Activated CD4-positive, alpha-beta T cell treated with anti-CD3 and anti-CD28 coated beads, Interleukin-10, Interleukin-2, amounts not matched to agents 100 ng/mL and 50 ng/mL, durations not matched to agents 16 hours and 8 hours (primary cell): Measurements from ENCODE around the gene LRWD1.

ENCODE experiments used
- DNase-seq: peaks from one replicate; pipeline ENCODE4 v3.0.0-alpha.2; 2020

The LRWD1 gene

DNA sequence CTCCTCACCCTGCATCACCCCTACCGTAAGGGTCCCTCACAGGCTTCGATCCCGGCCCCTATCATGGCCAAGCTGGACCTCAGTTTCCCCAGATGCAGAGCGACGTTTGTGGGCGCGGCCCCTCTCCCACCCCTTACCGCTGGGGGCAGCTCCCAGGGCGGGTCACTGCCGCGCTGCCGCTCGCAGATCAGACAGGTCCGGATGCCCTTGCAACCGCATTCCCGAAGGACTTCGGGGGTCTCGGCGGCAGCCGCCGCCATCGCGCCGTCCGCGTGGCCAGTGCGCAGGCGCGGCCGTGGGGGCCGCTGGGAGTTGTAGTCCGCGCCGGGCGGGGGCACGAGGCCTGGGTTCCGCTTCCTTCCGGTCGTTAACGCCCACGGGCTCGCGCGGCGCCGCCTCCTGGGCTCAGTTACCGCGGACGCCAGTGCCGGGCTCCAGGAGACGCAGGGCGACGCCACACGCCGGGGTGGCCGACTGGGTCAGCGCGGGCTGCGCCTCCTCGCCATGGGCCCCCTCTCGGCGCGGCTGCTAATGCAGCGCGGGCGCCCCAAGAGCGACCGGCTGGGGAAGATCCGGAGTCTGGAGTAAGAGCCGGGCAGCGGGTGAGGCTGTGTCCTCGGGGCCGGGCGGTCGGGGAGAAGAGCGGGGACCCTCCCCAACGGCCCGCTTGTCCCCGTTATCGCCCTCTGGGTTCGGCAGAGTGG, at the start of gene LRWD1, which contains the start of gene ALKBH4:
Gene LRWD1, plus strand, starts transcription at position 408 of the 704 bp plus-strand sequence. Its CDS starts 97 bp downstream, at position 505.
Gene ALKBH4, minus strand, starts transcription at position 287 of the 704 bp plus-strand sequence. Its CDS starts 27 bp downstream, at position 260.
- DNase-seq, result peak; percentile 97

DNA sequence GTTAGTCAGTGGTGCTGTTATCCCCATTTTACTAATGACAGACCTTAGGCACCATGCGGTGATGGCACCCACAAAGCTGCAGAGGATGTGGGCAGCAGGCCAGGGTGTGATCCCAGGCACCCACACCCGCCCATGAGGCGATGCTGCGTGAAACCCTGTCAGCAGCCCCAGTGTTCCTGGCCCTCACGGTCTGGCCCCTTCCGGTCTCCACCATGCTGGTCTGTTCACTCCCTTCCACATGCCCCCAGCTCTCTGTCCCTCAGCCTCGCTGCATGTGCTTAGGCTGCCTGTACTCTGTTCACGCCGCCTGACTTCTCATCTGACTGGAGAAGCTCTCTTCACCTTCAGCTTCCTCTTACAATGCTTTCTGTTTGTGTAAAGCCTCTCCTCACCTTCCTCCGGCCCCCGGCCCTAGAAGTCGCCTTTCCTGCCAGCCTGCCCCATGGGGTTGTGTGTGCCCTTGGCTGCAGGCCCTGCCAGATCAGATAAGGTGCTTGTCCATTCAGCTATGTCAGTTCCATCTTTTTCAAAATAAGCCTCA, 49.0 kb upstream of the LRWD1 start:
- DNase-seq, result peak; percentile 89

DNA sequence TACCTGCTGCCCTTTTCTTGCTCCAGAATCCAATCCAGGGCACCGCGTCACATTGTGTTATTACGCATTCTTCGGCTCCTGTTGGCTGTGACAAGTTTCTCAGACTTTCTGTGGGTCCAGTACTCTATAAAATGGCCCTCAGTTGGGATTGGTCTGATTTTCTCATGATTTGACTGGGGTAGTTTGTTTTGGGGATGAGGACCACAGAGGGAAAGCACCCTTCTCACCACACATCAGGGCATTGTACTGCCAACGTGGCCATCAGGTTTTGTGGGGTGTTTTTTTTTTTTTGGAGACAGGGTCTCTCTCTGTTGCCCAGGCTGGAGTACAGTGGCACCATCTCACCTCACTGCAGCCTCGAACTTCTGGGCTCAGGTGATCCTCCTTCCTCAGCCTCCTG, 48.4 kb upstream of the LRWD1 start:
- no peak for DNase-seq

DNA sequence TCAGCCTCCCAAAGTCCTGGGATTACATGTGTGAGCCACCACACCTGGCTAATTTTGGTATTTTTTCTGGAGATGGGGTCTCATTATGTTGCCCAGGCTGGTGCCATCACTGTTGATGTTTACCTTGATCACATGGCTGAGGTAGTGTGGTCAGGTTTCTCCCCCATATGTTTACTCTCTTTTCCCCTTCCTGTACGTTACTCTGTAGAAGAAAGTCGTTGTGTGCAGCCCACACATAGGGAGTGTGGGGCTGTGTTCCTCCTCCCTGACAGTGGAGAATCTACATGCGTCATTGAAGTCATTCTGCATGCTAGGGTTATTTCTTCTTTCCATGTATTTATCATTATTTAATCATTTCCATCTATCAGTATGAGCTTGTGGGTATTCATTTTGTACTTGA, 47.7 kb upstream of the LRWD1 start:
- DNase-seq, result peak; percentile 35

DNA sequence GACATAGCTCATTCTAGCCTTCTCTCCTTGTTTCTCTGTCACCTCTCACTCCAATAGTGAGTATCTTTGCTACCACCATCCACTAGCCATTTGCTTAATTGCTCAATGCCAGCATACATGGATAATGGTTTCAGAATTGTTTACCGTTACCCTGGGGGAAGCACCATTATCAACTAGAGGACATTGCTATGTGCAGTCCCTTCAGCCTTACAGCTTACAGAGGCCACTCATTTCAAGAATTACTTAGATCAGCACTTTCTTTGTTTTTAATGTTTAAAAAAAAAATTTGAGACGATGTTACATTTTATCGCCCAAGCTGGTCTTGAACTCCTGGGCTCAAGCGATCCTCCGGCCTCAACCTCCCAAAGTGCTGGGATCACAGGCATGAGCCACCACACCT, 46.2 kb upstream of the LRWD1 start:
- DNase-seq, result no peak

DNA sequence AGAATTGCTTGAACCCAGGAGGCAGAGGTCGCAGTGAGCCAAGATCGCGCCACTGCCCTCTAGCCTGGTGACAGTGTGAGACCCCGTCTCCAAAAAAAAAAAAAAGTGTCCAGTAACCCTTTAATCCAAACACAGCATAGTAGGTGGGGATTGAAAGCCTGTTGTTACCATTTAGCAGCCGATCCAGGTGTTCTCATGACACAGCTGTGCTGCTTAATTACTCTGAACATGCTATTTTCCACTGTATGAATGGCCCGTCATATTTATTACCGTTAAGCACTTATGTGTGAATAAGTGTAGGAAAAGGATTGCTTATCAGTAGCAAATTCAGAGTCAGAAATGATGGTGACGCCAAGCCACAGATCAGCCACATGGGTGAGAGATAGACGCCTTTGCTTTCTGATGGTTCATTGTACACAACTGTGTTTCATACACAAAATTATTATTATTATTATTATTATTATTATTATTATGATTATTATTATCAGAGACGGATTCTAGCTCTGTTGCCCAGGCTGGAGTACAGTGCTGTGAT, 43.0 kb upstream of the LRWD1 start:
- no peak for DNase-seq

DNA sequence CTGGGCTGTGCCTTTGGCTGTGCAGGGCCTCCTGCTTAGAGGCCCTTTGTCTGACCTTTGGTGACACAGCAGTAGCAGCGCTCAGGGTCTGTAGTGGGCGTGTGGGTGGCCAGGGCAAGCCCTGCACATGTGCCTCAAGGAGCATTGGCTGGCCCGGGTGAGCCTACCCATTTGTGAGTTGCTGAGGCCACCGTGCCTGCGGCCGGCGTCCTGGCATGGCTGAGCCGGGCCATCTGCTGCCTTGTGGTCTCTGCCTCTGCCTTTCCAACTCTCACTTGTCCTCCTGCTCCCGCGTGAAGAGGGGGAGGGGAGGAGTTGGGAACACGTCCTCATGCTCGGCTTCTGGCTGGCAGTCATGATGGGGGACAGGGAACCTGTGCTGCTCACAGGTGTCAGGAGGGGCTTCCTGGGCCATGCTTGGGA, 40.6 kb upstream of the LRWD1 start:
- no peak for DNase-seq

DNA sequence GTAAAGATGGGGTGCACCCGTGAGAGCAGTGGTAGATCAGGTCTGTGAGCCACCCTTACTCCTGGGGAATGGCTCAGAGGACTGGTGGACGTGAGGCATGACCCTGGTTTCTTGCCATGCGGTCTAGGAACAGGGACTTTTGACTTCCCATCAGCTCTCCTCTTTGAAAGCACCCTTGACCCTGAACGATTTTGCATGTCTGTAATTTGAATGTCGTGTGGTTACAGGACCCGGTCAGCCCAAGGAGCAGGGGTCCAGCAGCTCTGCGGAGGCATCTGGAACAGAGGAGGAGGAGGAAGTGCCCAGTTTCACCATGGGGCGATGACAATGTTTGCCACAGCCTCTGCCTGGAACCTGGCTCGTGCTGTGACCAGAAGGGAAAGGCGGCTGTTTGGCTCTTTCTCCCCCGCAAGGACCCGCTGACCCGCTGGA, 40.0 kb upstream of the LRWD1 start:
- no peak for DNase-seq

DNA sequence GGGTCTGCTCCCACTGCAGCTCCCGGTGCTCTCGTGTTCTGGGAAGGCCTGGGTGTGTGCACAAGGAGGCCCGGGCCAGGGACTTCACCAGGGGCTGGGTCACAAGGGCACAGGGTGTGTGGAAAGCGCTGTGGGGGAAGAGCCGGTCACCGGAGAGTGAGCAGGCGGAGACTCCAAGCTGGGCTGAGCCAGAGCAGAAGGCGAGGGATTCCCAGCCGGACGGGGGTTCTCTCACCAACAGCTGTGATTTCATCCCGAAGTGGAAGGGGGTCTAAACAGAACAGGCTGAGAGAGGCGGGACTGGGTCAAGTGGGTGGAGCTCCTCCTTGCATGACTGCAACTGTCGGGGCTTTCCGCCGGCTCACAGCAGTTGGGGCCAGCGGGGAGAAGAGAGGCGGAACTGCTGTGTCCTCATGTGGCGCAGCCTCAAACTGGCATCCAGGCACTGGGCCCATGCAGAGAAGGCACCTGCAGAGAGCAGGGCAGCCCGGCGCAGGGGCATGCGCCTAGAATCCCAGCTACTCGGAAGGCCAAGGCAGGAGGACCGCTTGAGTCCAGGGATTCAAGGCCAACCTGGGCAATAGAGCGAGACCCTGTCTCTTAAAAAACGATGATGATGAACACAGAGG, 39.0 kb upstream of the LRWD1 start:
- DNase-seq, result peak; percentile 94

DNA sequence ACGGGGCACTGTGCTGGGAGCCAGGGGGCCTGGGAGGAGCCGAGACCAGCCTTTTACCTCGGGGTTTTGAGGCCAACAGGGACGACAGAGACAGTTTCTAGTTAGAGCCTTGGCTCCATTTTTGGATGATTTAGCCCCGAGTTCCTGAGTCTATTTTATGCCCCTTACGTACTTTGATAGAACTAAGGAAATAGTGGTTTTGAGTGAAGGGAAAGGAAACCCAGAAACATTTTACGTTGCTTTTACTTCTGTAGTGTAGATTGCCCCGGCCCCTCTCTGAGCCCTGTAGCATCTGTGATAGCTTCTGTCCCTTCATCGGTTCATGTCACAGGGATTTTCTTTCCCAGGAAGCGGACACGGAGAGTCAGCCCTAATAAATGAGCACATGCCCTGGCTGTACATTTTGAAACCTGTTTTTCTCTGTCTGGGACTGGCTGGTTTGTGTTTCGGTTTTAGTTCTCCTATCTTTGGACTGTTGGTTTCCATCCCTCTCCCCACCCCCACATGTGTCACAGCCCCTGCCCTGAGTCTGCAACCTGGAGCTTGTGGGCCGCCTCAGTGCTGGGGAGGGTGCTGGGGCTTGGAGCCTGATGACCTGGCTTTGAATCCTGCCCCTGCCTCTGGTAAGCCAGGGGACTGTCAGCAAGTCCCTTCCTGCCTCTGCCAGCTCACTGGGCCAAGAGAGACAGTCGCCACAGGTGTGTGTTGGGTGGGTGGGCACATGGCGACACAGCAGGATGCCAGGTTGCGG, 38.3 kb upstream of the LRWD1 start:
- DNase-seq, result peak; percentile 93

DNA sequence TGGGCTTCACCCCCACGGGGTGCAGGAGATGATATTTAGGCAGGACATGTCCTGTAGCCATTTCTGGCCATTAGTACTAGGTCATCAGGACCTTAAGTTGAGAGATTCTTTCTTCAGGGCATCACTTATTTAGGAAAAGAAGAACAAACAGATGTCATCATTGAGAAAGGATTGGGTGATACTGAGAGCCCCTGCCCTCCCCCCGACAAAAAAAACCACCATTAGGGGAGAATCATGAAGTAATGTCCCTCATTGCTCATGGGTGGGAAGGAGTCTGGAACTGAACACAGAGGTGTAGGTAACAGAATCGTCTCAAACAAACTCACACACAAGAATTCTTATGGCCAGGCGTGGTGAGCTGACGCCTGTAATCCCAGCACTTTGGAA, 37.8 kb upstream of the LRWD1 start:
- DNase-seq, result no peak

DNA sequence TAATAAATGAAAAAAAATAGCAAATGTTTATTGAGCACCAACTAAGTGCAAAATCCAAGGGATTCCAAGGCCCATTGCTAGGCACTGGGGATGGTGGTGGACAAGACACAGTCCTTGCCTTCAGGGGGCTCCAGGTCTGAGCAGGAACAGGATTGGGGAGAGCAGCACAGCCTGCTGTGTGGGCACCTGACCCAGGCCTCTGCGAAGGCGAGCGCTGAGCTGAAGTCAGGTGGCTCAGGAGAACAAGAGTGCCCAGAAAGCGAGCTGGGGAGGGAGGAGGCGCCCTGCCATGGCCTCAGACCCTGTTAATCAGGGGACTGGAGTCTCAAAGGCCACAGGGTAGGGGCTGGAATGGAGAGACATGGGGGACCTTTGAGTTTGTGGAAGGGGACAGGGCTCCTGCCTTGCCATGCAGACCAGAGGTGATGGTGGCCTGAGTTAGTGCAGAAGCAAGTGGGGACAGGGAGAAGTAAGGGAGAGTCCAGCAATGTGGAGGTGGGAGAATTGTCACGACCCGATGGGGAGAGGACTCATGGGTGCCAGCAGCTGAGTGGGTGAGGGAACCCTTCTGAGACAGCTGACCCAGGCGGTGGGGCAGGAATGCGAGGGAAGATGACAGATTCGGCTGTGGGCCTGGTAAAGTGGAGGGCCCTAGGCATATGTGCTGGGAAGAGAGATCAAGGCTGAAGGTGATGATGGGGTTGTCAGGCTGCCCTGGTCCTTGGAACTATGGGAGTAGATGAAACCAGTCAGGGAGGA, 35.5 kb upstream of the LRWD1 start:
- no peak for DNase-seq

DNA sequence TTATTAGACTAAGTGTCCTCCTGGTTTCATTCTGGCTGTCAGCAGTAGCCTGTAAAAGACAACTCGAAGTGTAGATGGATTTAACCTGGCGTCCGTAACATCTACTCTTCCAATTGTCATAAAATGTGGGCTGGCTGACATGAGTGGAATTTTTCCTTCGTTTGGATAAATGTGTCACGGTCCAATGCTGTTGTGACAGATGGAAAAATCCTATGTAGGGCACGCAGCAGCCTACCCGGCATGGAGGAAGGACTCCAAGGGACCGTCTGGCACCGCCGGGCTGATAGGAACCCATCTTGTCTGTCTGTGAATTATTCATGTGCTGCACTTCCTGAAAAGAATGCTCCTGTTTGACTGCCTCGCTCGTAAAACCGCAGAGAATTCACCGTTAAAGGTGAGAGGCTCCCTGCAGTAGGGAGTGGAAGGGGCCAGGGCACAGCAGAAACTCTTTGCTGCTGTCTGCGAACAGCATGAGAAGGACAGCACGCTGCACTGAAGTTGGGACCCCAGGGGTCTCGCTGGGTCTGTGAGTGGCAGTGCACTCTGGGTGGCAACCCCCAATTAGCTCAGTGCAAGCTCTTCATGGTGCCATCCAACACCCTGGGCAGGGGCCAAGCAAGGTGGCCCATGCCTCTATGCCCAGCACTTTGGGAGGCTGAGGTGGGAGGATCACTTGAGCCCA, 33.0 kb upstream of the LRWD1 start:
- DNase-seq, result peak; percentile 75

DNA sequence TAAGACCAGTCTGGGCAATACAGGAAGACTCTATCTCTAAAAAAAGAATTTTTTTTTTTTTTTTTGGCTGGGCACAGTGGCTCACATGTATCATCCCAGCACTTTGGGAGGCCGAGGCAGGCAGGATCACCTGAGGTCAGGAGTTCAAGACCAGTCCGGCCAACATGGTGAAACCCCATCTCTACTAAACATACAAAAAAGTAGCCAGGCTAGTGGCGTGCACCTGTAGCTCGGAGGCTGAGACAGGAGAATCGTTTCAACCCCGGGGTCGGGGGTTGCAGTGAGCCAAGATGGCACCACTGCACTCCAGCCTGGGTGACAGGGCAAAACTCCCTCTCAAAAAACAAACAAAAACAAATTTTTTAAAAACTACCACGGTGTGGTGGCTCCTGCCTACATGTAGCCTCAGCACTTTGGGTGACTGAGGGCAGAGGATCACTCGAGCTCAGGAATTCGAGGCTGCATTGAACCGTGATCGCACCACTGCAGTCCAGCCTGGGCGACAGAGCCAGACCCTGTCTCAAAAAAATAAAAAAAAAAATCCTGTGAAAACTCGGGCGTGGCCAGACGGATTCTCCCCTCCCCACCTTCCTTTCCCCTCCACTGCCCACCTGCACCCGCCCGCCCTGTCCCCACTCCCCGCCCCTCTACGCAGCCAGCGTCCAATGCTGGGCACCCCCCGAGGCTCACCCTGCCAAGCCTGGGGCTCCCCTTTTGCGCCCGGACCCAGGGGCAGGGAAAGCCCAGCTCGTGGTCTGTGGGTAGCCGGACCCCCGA, 32.2 kb upstream of the LRWD1 start:
- no peak for DNase-seq

DNA sequence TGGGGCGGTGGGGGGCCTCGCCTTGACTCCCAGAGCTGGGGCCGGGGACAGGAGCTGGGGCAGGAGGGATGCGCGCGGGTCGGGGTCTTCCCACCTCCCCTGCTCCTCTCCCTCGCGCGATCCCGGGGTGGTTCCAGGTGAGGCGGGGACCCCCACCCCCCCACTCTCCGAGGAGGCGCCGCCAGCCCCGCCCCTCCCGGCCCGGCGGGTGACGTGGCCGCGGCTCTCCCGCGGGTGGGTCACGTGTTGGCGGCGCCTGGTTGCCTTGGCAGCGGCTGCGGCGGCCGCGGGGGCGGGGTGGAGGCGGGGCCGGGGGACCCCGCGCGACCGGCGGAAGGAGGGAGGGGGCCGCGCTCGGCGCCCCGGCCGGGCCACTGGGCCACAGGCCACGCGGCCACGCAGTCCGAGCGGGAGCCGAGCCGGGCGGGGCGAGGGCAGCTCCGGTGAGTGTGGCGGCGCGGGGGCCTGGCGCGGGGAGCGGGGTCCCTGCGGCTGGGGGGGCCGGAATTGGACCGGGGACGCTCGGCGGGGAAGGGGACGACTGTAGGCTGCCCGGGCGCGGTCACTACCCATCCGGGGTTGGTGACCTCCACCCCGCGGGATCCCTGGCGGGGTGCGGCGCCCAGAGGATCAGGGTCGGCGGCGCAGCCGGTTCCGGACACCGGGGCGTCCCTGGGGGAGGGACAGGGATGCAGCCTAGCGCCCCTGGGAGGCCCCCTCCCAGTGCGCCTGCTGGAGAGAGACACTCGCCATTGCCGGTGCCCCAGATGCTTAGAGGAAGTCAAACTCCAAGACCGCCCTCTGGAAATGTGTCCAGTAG, 31.4 kb upstream of the LRWD1 start, which contains the start of gene ORAI2:
Gene ORAI2, plus strand, starts transcription at position 357 of the 820 bp plus-strand sequence. CDS start 5,382 bp downstream, outside the sequence.
- peak; percentile 93 for DNase-seq

DNA sequence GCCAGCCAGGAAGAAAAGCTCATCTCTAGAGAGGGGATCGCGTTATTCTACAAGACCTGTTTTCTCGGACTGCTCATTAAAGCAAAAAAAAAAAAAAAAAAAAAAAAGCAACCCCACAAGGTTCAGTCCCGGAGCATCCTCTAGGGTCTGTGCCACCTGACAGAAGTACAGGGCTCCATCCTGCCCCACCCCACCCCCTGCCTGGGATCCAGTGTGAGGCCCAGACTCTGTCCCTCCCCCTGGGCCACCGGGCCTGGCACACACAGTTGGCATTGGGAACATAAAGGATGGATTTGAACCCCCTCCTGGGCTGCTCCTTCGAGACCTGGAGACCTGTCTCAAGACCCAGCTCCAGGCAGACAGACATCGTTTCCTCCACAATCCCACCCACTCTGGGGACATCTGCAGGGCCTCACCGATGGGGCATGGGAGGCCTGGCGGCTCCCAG, 30.7 kb upstream of the LRWD1 start:
- no peak for DNase-seq

DNA sequence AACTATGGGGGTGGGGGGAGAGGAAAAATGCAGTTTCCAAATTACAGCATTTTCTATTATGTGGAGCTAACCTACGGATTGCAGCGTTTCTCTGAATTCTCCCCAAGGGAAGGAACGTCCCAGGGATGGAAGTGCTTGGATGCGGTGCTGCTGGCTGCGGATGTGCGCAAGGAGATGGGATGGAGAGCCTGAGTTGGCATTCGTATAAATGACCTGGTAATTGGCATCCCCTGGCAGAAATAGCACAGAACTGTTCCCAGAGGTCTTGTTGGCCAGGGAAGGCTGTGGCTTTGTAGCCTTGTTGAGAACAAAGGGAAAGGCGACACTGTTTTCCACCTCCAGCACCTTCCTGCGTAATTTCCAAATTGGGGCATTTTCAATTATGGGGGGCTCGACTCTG, 28.7 kb upstream of the LRWD1 start:
- DNase-seq, result no peak

DNA sequence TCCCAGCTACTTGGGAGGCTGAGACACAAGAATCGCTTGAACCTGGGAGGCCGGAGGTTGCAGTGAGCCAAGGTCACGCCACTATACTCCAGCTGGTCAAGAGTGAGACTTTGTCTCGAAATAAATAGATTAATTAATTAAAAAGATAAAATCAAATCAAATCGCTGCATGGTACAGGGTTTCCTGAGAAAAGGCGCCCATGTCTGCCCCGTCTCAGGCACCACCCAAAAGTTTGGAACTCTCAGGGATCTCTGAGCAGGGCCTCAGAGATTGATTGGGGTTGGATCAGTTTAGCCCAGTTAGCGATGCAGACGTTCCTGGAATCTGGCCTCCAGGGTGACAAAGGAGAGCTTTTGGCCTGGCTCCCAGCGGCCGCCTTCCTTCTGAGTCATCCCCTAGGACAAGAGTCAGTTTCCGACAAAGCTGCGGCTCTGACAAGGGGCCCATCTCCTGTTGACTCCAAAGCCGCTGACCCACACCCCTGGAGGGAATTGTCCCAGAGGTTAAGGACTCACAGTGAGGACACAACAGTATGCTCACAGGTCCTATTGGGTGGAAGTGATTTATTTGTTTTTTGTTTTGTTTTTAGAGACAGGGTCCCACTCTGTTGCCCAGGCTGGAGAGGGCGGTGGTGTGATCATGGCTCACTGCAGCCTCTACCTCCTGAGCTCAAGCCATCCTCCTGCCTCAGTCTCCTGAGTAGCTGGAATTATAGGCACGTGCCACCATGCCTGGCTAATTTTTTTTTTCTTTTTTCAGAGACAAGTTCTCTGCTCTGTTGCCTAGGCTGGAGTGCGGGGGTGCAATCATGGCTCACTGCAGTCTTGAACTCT, 24.6 kb upstream of the LRWD1 start:
- no peak for DNase-seq
